Measurements from ENCODE around the gene ZNF292.

Gene ZNF292

DNA sequence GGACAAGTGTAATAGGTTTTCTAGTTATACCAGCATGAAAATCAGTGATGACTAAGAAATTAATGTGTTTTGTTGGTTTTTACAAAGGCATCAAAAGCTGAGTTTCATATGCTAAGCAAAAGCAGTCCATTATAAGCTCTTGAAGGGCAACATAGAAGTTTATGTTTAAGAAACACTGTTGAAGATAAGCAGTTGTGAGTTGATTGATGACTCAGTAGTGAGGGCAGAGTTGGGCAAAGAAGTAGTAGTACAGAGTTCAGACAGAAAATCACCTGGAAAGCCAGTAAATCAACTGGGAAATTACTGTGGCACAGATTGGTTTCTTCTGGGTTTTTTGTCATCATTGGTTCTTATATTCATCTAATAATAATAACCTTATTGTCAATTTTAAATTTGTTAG is 89.0 kb downstream of the ZNF292 start:
- H4K8ac ChIP-seq (ENCODE audit: low read depth, low read length), result no peak overlapping the region
- no peak for DNase-seq
- peaks cover 23 to 27% of the 10 kb centered on the region in 2 experiments for H3K36me3 ChIP-seq (ENCODE audit: control insufficient read depth in 1 of 2, insufficient read depth in 2 of 2, low read length in 2 of 2)
- no peak overlapping the region for H3K14ac ChIP-seq (ENCODE audit: low read length)
- no peak overlapping the region for H4K12ac ChIP-seq (ENCODE audit: low read depth, low read length)
- no peak overlapping the region for H2AFZ ChIP-seq (ENCODE audit: insufficient read depth, low read length, poor library complexity)
- no peaks in the 10 kb centered on the region for H3K79me2 ChIP-seq (ENCODE audit: control insufficient read depth, insufficient read depth, low read length, poor library complexity)
- no peak overlapping the region for H3K4me2 ChIP-seq (ENCODE audit: low read length)
- H3K9me3 ChIP-seq (ENCODE audit: insufficient read depth, low read depth, low read length), result no peaks in the 10 kb centered on the region
- H3K79me1 ChIP-seq (ENCODE audit: low read length), result no peaks in the 10 kb centered on the region
- no peak overlapping the region for H3K27ac ChIP-seq (ENCODE audit: low read depth, low read length)
- no peak overlapping the region for H2AK5ac ChIP-seq (ENCODE audit: low read length)
- no peak overlapping the region for H3K23ac ChIP-seq (ENCODE audit: low read length)
- no peak overlapping the region for H3K18ac ChIP-seq (ENCODE audit: low read length)
- no peak overlapping the region for H2BK120ac ChIP-seq (ENCODE audit: insufficient read depth, low read length, poor library complexity)
- no peak overlapping the region for H3K9ac ChIP-seq (ENCODE audit: low read length)
- H3K4me1 ChIP-seq (ENCODE audit: control insufficient read depth in 1 of 2, insufficient read depth in 2 of 2, low read length in 2 of 2), result no peaks in the 10 kb centered on the region
- no peaks in the 10 kb centered on the region for H3K27me3 ChIP-seq (ENCODE audit: insufficient read depth, low read length)
- H3K4ac ChIP-seq (ENCODE audit: low read depth, low read length), result no peak overlapping the region
- no peak overlapping the region for H2BK5ac ChIP-seq (ENCODE audit: low read depth, low read length, poor library complexity)
- no peak overlapping the region for H2BK12ac ChIP-seq (ENCODE audit: low read length)
- no peak overlapping the region for H4K91ac ChIP-seq (ENCODE audit: low read depth, low read length)
- no peak overlapping the region for H3K4me3 ChIP-seq (ENCODE audit: low read depth, low read length)

DNA sequence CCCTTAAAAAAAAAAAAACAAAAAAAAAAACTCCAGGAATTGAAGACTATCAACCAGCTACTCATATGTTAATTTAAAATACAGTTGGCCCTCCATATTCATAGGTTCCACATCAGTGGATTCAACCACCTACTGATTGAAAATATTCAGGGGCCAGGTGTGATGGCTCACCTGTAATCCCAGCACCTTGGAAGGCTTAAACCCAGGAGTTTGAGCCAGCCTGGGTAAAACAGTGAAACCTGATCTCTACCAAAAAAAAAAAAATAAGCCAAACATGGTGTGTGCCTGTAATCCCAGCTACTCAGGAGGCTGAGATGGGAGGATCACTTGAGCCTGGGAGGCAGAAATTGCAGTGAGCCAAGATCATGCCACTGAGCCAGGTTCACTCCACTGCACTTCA is 94.7 kb downstream of the ZNF292 start:
- H2AK5ac ChIP-seq (ENCODE audit: low read length), result no peak overlapping the region

DNA sequence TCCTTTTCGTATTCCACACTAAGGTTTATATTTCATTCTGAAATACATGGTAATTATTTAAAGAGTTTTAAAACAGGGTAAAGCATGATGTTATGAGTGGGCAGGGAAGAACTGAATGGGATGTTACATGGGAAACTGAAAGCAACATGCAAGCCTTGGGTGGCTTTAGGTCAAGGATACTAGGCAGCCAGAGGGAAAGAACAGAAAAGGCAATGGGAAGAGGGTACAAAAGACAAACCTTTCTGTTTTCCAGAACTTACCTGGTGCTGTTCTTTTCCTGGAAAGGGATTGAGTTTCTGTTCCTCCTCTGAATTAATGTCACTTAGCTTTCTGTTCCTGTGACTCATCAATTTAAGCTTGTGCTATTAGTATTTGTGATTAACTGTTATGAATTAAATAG is 95.9 kb downstream of the ZNF292 start:
- WGBS (ENCODE audit: extremely low coverage, insufficient coverage, insufficient read length), result no CpG with 5 or more reads among the region's 1 CpG
- Histone ChIP-seq H3K27me3 (ENCODE audit: insufficient read depth, low read length) (no peaks in the 10 kb centered on the region), H3K14ac (ENCODE audit: low read length) (no peak overlapping the region), H4K12ac (ENCODE audit: low read depth, low read length) (no peak overlapping the region), H3K23ac (ENCODE audit: low read length) (no peak overlapping the region), H3K79me1 (ENCODE audit: low read length) (no peaks in the 10 kb centered on the region), H4K8ac (ENCODE audit: low read depth, low read length) (no peak overlapping the region), H3K9me3 (ENCODE audit: insufficient read depth, low read depth, low read length) (no peaks in the 10 kb centered on the region), H4K91ac (ENCODE audit: low read depth, low read length) (no peak overlapping the region), H2AK5ac (ENCODE audit: low read length) (no peak overlapping the region), H2BK120ac (ENCODE audit: insufficient read depth, low read length, poor library complexity) (no peak overlapping the region), H3K9ac (ENCODE audit: low read length) (no peak overlapping the region), H3K4me1 (ENCODE audit: control insufficient read depth in 1 of 2, insufficient read depth in 2 of 2, low read length in 2 of 2) (no peaks in the 10 kb centered on the region), H3K4ac (ENCODE audit: low read depth, low read length) (no peak overlapping the region), H3K79me2 (ENCODE audit: control insufficient read depth, insufficient read depth, low read length, poor library complexity) (no peaks in the 10 kb centered on the region), H3K4me2 (ENCODE audit: low read length) (no peak overlapping the region), H3K4me3 (ENCODE audit: low read depth, low read length) (no peak overlapping the region), H3K18ac (ENCODE audit: low read length) (no peak overlapping the region), H2BK12ac (ENCODE audit: low read length) (no peak overlapping the region), H3K36me3 (ENCODE audit: control insufficient read depth in 1 of 2, insufficient read depth in 2 of 2, low read length in 2 of 2) (peaks cover 13 to 30% of the 10 kb centered on the region in 2 experiments), H2BK5ac (ENCODE audit: low read depth, low read length, poor library complexity) (no peak overlapping the region), H3K27ac (ENCODE audit: low read depth, low read length) (no peak overlapping the region), H2AFZ (ENCODE audit: insufficient read depth, low read length, poor library complexity) (no peak overlapping the region)
- no peak for DNase-seq

More for the DNA sequence above, 94.7 kb downstream of the ZNF292 start:
- H3K4me3 ChIP-seq (ENCODE audit: low read depth, low read length), result no peak overlapping the region
- DNase-seq, result no peak
- H4K91ac ChIP-seq (ENCODE audit: low read depth, low read length), result no peak overlapping the region
- no peak overlapping the region for H2AFZ ChIP-seq (ENCODE audit: insufficient read depth, low read length, poor library complexity)
- H3K4ac ChIP-seq (ENCODE audit: low read depth, low read length), result no peak overlapping the region
- no peak overlapping the region for H4K8ac ChIP-seq (ENCODE audit: low read depth, low read length)
- H3K4me1 ChIP-seq (ENCODE audit: control insufficient read depth in 1 of 2, insufficient read depth in 2 of 2, low read length in 2 of 2), result no peaks in the 10 kb centered on the region
- H3K23ac ChIP-seq (ENCODE audit: low read length), result no peak overlapping the region
- no peak overlapping the region for H3K14ac ChIP-seq (ENCODE audit: low read length)
- H3K27me3 ChIP-seq (ENCODE audit: insufficient read depth, low read length), result no peaks in the 10 kb centered on the region
- H2BK120ac ChIP-seq (ENCODE audit: insufficient read depth, low read length, poor library complexity), result no peak overlapping the region
- no peak overlapping the region for H4K12ac ChIP-seq (ENCODE audit: low read depth, low read length)
- no peak overlapping the region for H3K4me2 ChIP-seq (ENCODE audit: low read length)
- H3K9me3 ChIP-seq (ENCODE audit: insufficient read depth, low read depth, low read length), result no peaks in the 10 kb centered on the region
- no peak overlapping the region for H3K9ac ChIP-seq (ENCODE audit: low read length)
- no peak overlapping the region for H2BK12ac ChIP-seq (ENCODE audit: low read length)
- H3K79me2 ChIP-seq (ENCODE audit: control insufficient read depth, insufficient read depth, low read length, poor library complexity), result no peaks in the 10 kb centered on the region
- no peak overlapping the region for H3K18ac ChIP-seq (ENCODE audit: low read length)
- no peak overlapping the region for H2BK5ac ChIP-seq (ENCODE audit: low read depth, low read length, poor library complexity)
- peaks cover 16 to 25% of the 10 kb centered on the region in 2 experiments for H3K36me3 ChIP-seq (ENCODE audit: control insufficient read depth in 1 of 2, insufficient read depth in 2 of 2, low read length in 2 of 2)
- H3K27ac ChIP-seq (ENCODE audit: low read depth, low read length), result no peak overlapping the region
- no peaks in the 10 kb centered on the region for H3K79me1 ChIP-seq (ENCODE audit: low read length)

DNA sequence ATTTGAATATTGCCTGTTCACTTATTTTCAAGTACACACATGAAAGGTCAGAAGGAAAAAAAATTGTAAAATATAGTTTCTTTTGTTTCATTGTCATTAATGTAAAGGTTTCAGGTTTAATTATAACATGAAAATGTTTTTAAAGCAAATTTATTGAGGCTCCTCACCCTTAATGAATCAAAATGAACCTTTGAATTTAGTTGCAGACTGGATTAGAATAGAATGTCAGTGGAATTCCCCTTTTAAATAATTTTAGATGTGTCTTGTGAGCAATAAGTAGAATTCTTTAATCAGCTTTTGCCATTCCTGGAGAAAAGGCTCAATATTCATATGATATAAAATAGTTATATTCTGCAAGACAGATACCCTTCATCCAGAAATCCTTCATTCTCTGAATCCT is 96.4 kb downstream of the ZNF292 start:
- H2AK5ac ChIP-seq (ENCODE audit: low read length), result no peak overlapping the region
- H3K18ac ChIP-seq (ENCODE audit: low read length), result no peak overlapping the region
- no peak overlapping the region for H4K12ac ChIP-seq (ENCODE audit: low read depth, low read length)

DNA sequence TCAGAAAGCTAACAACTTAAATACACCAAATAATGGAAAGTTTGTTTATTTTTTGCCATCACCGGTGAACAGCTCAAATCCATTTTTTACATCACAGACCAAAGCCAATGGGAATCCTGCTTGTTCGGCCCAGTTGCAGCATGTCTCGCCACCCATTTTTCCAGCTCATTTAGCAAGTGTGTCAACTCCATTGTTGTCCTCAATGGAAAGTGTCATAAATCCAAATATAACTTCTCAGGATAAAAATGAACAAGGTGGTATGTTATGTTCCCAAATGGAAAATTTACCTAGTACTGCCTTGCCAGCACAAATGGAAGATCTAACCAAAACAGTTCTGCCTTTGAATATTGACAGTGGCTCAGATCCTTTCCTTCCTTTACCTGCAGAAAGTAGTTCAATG is 101.7 kb downstream of the ZNF292 start:
- Histone ChIP-seq H3K79me2 (ENCODE audit: control insufficient read depth, insufficient read depth, low read length, poor library complexity) (no peaks in the 10 kb centered on the region), H3K9ac (ENCODE audit: low read length) (no peak overlapping the region), H2BK5ac (ENCODE audit: low read depth, low read length, poor library complexity) (no peak overlapping the region), H3K27ac (ENCODE audit: low read depth, low read length) (no peak overlapping the region), H2BK12ac (ENCODE audit: low read length) (no peak overlapping the region), H3K18ac (ENCODE audit: low read length) (no peak overlapping the region), H2AFZ (ENCODE audit: insufficient read depth, low read length, poor library complexity) (no peak overlapping the region), H2AK5ac (ENCODE audit: low read length) (no peak overlapping the region), H3K9me3 (ENCODE audit: insufficient read depth, low read depth, low read length) (no peaks in the 10 kb centered on the region), H3K4me1 (ENCODE audit: control insufficient read depth in 1 of 2, insufficient read depth in 2 of 2, low read length in 2 of 2) (no peaks in the 10 kb centered on the region), H3K4me3 (ENCODE audit: low read depth, low read length) (no peak overlapping the region), H4K8ac (ENCODE audit: low read depth, low read length) (no peak overlapping the region), H3K79me1 (ENCODE audit: low read length) (no peaks in the 10 kb centered on the region), H4K12ac (ENCODE audit: low read depth, low read length) (no peak overlapping the region), H3K14ac (ENCODE audit: low read length) (no peak overlapping the region), H4K91ac (ENCODE audit: low read depth, low read length) (no peak overlapping the region), H3K4me2 (ENCODE audit: low read length) (no peak overlapping the region), H3K27me3 (ENCODE audit: insufficient read depth, low read length) (no peaks in the 10 kb centered on the region), H2BK120ac (ENCODE audit: insufficient read depth, low read length, poor library complexity) (no peak overlapping the region), H3K4ac (ENCODE audit: low read depth, low read length) (no peak overlapping the region), H3K23ac (ENCODE audit: low read length) (no peak overlapping the region), H3K36me3 (ENCODE audit: control insufficient read depth in 1 of 2, insufficient read depth in 2 of 2, low read length in 2 of 2) (peaks cover 3 to 24% of the 10 kb centered on the region in 2 experiments)
- no peak for DNase-seq
- WGBS (ENCODE audit: extremely low coverage, insufficient coverage, insufficient read length), result no CpG with 5 or more reads among the region's 3 CpGs

More for the DNA sequence above, 96.4 kb downstream of the ZNF292 start:
- H3K79me2 ChIP-seq (ENCODE audit: control insufficient read depth, insufficient read depth, low read length, poor library complexity), result no peaks in the 10 kb centered on the region
- H2AFZ ChIP-seq (ENCODE audit: insufficient read depth, low read length, poor library complexity), result no peak overlapping the region
- H3K23ac ChIP-seq (ENCODE audit: low read length), result no peak overlapping the region
- H3K27me3 ChIP-seq (ENCODE audit: insufficient read depth, low read length), result no peaks in the 10 kb centered on the region
- no peak overlapping the region for H2BK120ac ChIP-seq (ENCODE audit: insufficient read depth, low read length, poor library complexity)
- H3K9me3 ChIP-seq (ENCODE audit: insufficient read depth, low read depth, low read length), result no peaks in the 10 kb centered on the region
- H3K4me2 ChIP-seq (ENCODE audit: low read length), result no peak overlapping the region
- H4K8ac ChIP-seq (ENCODE audit: low read depth, low read length), result no peak overlapping the region
- H3K4ac ChIP-seq (ENCODE audit: low read depth, low read length), result no peak overlapping the region
- H3K9ac ChIP-seq (ENCODE audit: low read length), result no peak overlapping the region
- DNase-seq, result no peak
- H3K27ac ChIP-seq (ENCODE audit: low read depth, low read length), result no peak overlapping the region
- no peak overlapping the region for H4K91ac ChIP-seq (ENCODE audit: low read depth, low read length)
- H3K14ac ChIP-seq (ENCODE audit: low read length), result no peak overlapping the region
- no peak overlapping the region for H2BK12ac ChIP-seq (ENCODE audit: low read length)
- peaks cover 9 to 28% of the 10 kb centered on the region in 2 experiments for H3K36me3 ChIP-seq (ENCODE audit: control insufficient read depth in 1 of 2, insufficient read depth in 2 of 2, low read length in 2 of 2)
- no peak overlapping the region for H2BK5ac ChIP-seq (ENCODE audit: low read depth, low read length, poor library complexity)
- no peaks in the 10 kb centered on the region for H3K4me1 ChIP-seq (ENCODE audit: control insufficient read depth in 1 of 2, insufficient read depth in 2 of 2, low read length in 2 of 2)
- H3K4me3 ChIP-seq (ENCODE audit: low read depth, low read length), result no peak overlapping the region
- H3K79me1 ChIP-seq (ENCODE audit: low read length), result no peaks in the 10 kb centered on the region

Data from trophoblast cell (in vitro differentiated cells and primary cell).